Stomach (tissue), 9 donors: Measurements from ENCODE around the gene NRG3. TPM values are rescaled to one million over a fixed set of nuclear protein-coding genes. Genes with fewer than 3 reads are reported as not detected.

Experiments
- DNase-seq, 2 donors: peaks; one replicate each; pipeline versions ENCODE4 v3.0.0 to v3.0.0-alpha.2; 2013 to 2019
- H3K27ac ChIP-seq, 5 donors: fragments of 200-600 bp in 4 of 5; sonication (generic) in 4 of 5; one replicate each; pipeline ENCODE4 v1.5.1; 2013 to 2019; ENCODE audit warnings: mild to moderate bottlenecking in 1 of 5, moderate library complexity in 1 of 5
- H3K27me3 ChIP-seq, 3 donors: fragments of 200-600 bp; sonication (generic); one replicate each; pipeline ENCODE4 v1.5.1; 2017 to 2019; ENCODE audit warnings: mixed run types in 1 of 3
- H3K36me3 ChIP-seq, 4 donors: fragments of 200-600 bp; sonication (generic); 1 replicate in 3 of 4; 2 replicates in 1 of 4; pipeline ENCODE4 v1.5.1; 2016 to 2019
- H3K4me1 ChIP-seq, 4 donors: fragments of 200-600 bp; sonication (generic); one replicate each; pipeline ENCODE4 v1.5.1; 2016 to 2019
- H3K4me3 ChIP-seq, 4 donors: fragments of 200-600 bp; sonication (generic) in 3 of 4; one replicate each; pipeline ENCODE4 v1.5.1; 2016 to 2019; ENCODE audit warnings: mild to moderate bottlenecking in 1 of 4
- H3K9me3 ChIP-seq, 4 donors: fragments of 200-600 bp; sonication (generic); one replicate each; pipeline ENCODE4 v1.5.1; 2016 to 2019
- EP300 ChIP-seq: sonication (generic); formaldehyde crosslinking; IDR thresholded peaks from one replicate; pipeline ENCODE4 v1.6.1; 2017; ENCODE audit warnings: antibody characterized with exemption
- POLR2A ChIP-seq, 4 donors: fragments of 450-650 bp; IDR thresholded peaks; one replicate each; pipeline ENCODE4 v1.6.1; 2016; ENCODE audit warnings: antibody characterized with exemption in 4 of 4, control low read depth in 2 of 4, mild to moderate bottlenecking in 1 of 4, moderate library complexity in 1 of 4
- POLR2AphosphoS5 ChIP-seq, 3 donors: sonication (generic); formaldehyde crosslinking; IDR thresholded peaks; one replicate each; pipeline ENCODE4 v1.6.1; 2016; ENCODE audit warnings: antibody characterized with exemption in 3 of 3
- WGBS, 5 donors: extraction: QIAGEN DNeasy Blood & Tissue Kit in 3 of 5; methylation state at CpG; one replicate each; pipeline versions ENCODE4 v1.1.5 to v1.1.7; 2013 to 2018; 5-methylcytosine and 5-hydroxymethylcytosine counted together
- intact Hi-C: fragments of 100-400 bp; cut with DNase I; formaldehyde crosslinking; loops from one replicate; pipeline ENCODE4 v1.15.1; 2023; ENCODE audit warnings: low total_unique reads
- polyA plus RNA-seq, 3 donors: library from polyadenylated mRNA; stranded (reverse); fragments of 200-250 nt; gene quantifications; one replicate each; pipeline ENCODE4 v1.2.3, GENCODE V29; 2013
- total RNA-seq, 5 donors: library from RNA; depleted of rRNA; stranded (reverse); fragments of >200 nt; gene quantifications; one replicate each; pipeline versions ENCODE4 v1.1.0 to v1.2.3, GENCODE V29; 2014 to 2016
- TF ChIP-seq, protein P1 (sequence below), 7 experiments: fragments of 450-650 bp in 4 of 7; fragments of 200-600 bp in 3 of 7; sonication (generic) in 3 of 7; IDR thresholded peaks; one replicate each; pipeline ENCODE4 v1.5.1; 2016 to 2019; ENCODE audit warnings: antibody characterized with exemption in 7 of 7, control low read depth in 2 of 7, mild to moderate bottlenecking in 1 of 7
- donor health status: healthy with polysubstance abuse.
- donor health status: Bipolar disorder and iron deficiency.
- donor health status: healthy.

Gene NRG3
- total and polyA plus RNA-seq, 8 donors: 0.08 to 2.5 (median 0.52) TPM; not detected in 4

DNA sequence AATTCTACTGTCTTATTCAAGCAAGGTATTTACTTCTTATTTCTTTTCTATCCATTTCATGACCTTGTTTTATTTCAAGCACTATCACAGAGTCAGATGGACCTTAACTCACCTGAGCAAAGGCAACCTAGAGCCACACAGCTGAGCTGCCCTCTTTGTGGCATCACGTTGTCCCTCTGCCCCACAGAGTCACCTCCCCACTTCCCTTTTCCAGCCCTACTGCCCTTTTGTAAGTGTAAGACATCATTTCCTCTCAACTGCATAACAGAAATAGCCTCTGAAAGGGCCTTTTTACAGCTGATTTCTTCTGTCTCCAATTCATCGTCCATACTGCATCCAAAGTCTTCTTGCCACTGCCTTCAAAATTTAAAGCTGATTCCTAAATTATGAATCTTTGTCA, 946.0 kb downstream of the NRG3 start:
- no peak for TF ChIP-seq EP300
- no peak for TF ChIP-seq POLR2AphosphoS5 (IDR thresholded peaks at IDR 0.05)
- no peak for TF ChIP-seq POLR2A (IDR thresholded peaks at IDR 0.05)
- TF ChIP-seq, protein P1, sequence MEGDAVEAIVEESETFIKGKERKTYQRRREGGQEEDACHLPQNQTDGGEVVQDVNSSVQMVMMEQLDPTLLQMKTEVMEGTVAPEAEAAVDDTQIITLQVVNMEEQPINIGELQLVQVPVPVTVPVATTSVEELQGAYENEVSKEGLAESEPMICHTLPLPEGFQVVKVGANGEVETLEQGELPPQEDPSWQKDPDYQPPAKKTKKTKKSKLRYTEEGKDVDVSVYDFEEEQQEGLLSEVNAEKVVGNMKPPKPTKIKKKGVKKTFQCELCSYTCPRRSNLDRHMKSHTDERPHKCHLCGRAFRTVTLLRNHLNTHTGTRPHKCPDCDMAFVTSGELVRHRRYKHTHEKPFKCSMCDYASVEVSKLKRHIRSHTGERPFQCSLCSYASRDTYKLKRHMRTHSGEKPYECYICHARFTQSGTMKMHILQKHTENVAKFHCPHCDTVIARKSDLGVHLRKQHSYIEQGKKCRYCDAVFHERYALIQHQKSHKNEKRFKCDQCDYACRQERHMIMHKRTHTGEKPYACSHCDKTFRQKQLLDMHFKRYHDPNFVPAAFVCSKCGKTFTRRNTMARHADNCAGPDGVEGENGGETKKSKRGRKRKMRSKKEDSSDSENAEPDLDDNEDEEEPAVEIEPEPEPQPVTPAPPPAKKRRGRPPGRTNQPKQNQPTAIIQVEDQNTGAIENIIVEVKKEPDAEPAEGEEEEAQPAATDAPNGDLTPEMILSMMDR (IDR thresholded peaks at IDR 0.05): no peak
- Histone ChIP-seq H3K27ac (no peak overlapping the region), H3K4me3 (no peak overlapping the region), H3K27me3 (no peaks in the 10 kb centered on the region), H3K9me3 (no peaks in the 10 kb centered on the region), H3K36me3 (no peaks in the 10 kb centered on the region), H3K4me1 (no peaks in the 10 kb centered on the region)
- intact Hi-C loops: no loop called here
- no peak for DNase-seq
- WGBS, 5 donors: 69 to 87% (median 70%) methylated on average over 2 of the region's 2 CpGs

- TF ChIP-seq POLR2A (IDR thresholded peaks at IDR 0.05) (no peak), POLR2AphosphoS5 (IDR thresholded peaks at IDR 0.05) (no peak), EP300 (no peak)
- TF ChIP-seq, protein P1 (IDR thresholded peaks at IDR 0.05): no peak
- intact Hi-C loops: no loop called here
Observed at GRCh38 chr10:82826132-82826531, 951.1 kb downstream of the NRG3 start.

GRCh38 chr10:82827901-82828300, 952.9 kb downstream of the NRG3 start:
- WGBS, 5 donors: 83 to 93% (median 89%) methylated on average over 4 of the region's 4 CpGs

More at GRCh38 chr10:82826132-82826531, 951.1 kb downstream of the NRG3 start:
- H3K9me3 ChIP-seq: no peaks in the 10 kb centered on the region
- 89 to 100% (median 92%) methylated on average over 1 of the region's 1 CpG for WGBS, 5 donors
- no peak overlapping the region for H3K27ac ChIP-seq
- no peaks in the 10 kb centered on the region for H3K27me3 ChIP-seq
- no peak overlapping the region for H3K4me3 ChIP-seq
- no peak for DNase-seq
- no peaks in the 10 kb centered on the region for H3K36me3 ChIP-seq
- H3K4me1 ChIP-seq: peaks cover 0 to 8% (median 0%) of the 10 kb centered on the region in 4 donors

DNA sequence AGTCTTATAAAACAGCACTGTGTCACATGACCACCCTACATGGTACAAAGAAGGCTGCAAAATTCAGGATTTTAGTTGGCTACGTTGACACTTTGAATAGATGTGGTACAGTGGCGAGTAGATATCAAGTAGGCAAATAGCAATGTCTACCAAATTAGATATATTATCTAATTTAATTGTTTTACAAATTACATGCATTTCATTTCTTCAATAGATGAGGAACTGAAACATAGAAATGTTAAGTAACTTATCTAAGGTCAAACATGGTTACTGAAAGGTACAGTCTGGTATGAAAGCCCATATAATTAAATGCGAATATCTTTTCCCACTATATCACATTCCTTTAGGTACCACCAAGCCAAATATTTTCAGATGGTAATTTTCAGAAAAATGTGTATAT, 972.2 kb downstream of the NRG3 start:
- 60 to 85% (median 80%) methylated on average over 3 of the region's 3 CpGs for WGBS, 5 donors
- intact Hi-C loops: no loop called here
- TF ChIP-seq POLR2AphosphoS5 (IDR thresholded peaks at IDR 0.05): no peak
- TF ChIP-seq, protein P1 (IDR thresholded peaks at IDR 0.05): no peak
- no peak for TF ChIP-seq EP300
- no peak for TF ChIP-seq POLR2A (IDR thresholded peaks at IDR 0.05)

More at GRCh38 chr10:82827901-82828300, 952.9 kb downstream of the NRG3 start:
- TF ChIP-seq POLR2AphosphoS5 (IDR thresholded peaks at IDR 0.05) (no peak), EP300 (no peak), POLR2A (IDR thresholded peaks at IDR 0.05) (no peak)
- TF ChIP-seq, protein P1 (IDR thresholded peaks at IDR 0.05): no peak
- no peaks in the 10 kb centered on the region for H3K27me3 ChIP-seq
- no peaks in the 10 kb centered on the region for H3K9me3 ChIP-seq
- peaks cover 0 to 14% (median 2%) of the 10 kb centered on the region in 4 donors for H3K4me1 ChIP-seq
- no peak overlapping the region for H3K4me3 ChIP-seq
- no peaks in the 10 kb centered on the region for H3K36me3 ChIP-seq
- DNase-seq: no peak
- intact Hi-C loops: no loop called here
- H3K27ac ChIP-seq: no peak overlapping the region

More for the DNA sequence above, 972.2 kb downstream of the NRG3 start:
- no peaks in the 10 kb centered on the region for H3K27me3 ChIP-seq
- no peak overlapping the region for H3K27ac ChIP-seq
- peaks cover 0 to 4% (median 0%) of the 10 kb centered on the region in 4 donors for H3K9me3 ChIP-seq
- no peaks in the 10 kb centered on the region for H3K4me1 ChIP-seq
- DNase-seq: no peak
- no peak overlapping the region for H3K4me3 ChIP-seq
- H3K36me3 ChIP-seq: no peaks in the 10 kb centered on the region
